ENCODE data around the gene PCSK4.

- TF ChIP-seq PBX3 (CRISPR knock-in tag; IDR thresholded peaks at IDR 0.05) (no peak), ZNF274 (IDR thresholded peaks at IDR 0.05; ENCODE audit: low read length) (no peak), ZNF274 (tag by site-specific recombination; IDR thresholded peaks at IDR 0.05; ENCODE audit: borderline replicate concordance) (no peak), ZFP37 (tag by site-specific recombination; IDR thresholded peaks at IDR 0.05) (no peak)
- TF ChIP-seq, protein P1, sequence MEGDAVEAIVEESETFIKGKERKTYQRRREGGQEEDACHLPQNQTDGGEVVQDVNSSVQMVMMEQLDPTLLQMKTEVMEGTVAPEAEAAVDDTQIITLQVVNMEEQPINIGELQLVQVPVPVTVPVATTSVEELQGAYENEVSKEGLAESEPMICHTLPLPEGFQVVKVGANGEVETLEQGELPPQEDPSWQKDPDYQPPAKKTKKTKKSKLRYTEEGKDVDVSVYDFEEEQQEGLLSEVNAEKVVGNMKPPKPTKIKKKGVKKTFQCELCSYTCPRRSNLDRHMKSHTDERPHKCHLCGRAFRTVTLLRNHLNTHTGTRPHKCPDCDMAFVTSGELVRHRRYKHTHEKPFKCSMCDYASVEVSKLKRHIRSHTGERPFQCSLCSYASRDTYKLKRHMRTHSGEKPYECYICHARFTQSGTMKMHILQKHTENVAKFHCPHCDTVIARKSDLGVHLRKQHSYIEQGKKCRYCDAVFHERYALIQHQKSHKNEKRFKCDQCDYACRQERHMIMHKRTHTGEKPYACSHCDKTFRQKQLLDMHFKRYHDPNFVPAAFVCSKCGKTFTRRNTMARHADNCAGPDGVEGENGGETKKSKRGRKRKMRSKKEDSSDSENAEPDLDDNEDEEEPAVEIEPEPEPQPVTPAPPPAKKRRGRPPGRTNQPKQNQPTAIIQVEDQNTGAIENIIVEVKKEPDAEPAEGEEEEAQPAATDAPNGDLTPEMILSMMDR (tag by site-specific recombination; IDR thresholded peaks at IDR 0.05) = no peak
Measured at GRCh38 chr19:1526066-1526778, 36.1 kb upstream of the PCSK4 start.

Data from HEK293 (cell line).